ENCODE data around the gene UBE2S. TPM values are rescaled to one million over a fixed set of nuclear protein-coding genes. Genes with fewer than 3 reads are reported as not detected.

The UBE2S gene
- total and polyA plus RNA-seq, 2 donors (not counting 1 experiment from before 2014, with no cell fraction given), result 20.6 to 72.7 TPM

DNA sequence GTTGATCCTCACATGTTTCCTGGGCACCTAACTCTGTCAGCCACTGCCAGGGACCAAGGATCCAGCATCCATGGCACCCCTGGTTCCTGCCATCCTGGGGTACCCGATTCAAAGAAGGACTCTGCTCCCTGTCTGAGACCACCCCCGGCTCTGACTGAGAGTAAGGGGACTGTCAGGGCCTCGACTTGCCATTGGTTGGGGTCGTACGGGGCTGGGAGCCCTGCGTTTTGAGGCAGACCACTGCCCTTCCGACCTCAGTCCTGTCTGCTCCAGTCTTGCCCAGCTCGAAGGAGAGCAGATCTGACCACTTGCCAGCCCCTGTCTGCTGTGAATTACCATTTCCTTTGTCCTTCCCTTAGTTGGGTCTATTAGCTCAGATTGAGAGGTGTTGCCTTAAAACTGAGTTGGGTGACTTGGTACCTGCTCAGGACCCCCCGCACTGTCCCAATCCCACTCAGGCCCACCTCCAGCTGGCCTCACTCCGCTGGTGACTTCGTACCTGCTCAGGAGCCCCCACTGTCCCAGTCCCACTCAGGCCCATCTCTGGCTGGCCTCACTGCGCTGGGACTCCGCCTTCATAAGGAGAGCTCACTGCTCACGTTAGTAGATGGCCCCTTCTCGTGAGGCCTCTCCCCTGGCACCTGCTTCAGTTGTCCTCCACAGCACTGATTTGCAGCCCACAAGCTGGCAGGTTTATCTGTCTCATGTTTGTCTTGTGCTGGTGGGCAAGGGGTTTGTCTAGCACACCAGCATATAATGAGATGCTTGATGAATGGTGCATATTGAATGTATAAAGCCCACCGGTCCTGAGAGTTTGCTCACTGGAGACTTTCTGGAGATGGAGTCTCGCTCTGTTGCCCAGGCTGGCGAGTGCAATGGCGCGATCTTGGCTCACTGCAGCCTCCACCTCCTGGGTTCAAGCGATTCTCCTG lies 17.9 kb downstream of the UBE2S start:
- Histone ChIP-seq H3K4me2 (replicated peaks; ENCODE audit: low read depth, low read length, poor library complexity, severe bottlenecking) (no peak overlapping the region), H3K9me3 (ENCODE audit: control extremely low read depth in 1 of 3, control insufficient read depth in 2 of 3, insufficient read depth in 1 of 3, low read length in 2 of 3) (no peaks in the 10 kb centered on the region), H3K9ac (ENCODE audit: low read length) (no peak overlapping the region), H3K79me2 (ENCODE audit: control insufficient read depth, insufficient read depth, low read length) (peaks cover 35% of the 10 kb centered on the region), H2AFZ (ENCODE audit: insufficient read depth, low read depth, low read length, poor library complexity, severe bottlenecking) (no peak overlapping the region), H3K4me1 (ENCODE audit: control insufficient read depth in 2 of 2, insufficient read depth in 2 of 2, low read length in 2 of 2) (peaks cover 30 to 42% of the 10 kb centered on the region in 2 donors), H3K4me3 (ENCODE audit: control extremely low read depth in 1 of 5, extremely low read depth in 1 of 5, insufficient read depth in 1 of 5, low read depth in 2 of 5, low read length in 4 of 5) (no peak overlapping the region), H4K20me1 (ENCODE audit: control insufficient read depth, insufficient read depth, low read length, poor library complexity, severe bottlenecking) (peaks cover 64% of the 10 kb centered on the region), H3K27ac (ENCODE audit: low read length in 2 of 2) (no peak overlapping the region), H3K27me3 (replicated peaks in 1 of 4; ENCODE audit: control extremely low read depth in 1 of 4, control insufficient read depth in 3 of 4, insufficient read depth in 4 of 4, low read length in 3 of 4) (no peaks in the 10 kb centered on the region), H3K36me3 (replicated peaks in 1 of 2; ENCODE audit: control extremely low read depth in 1 of 2, control insufficient read depth in 1 of 2, extremely low read depth in 1 of 2, insufficient read depth in 2 of 2, low read length in 1 of 2) (peaks cover 3 to 48% of the 10 kb centered on the region in 2 experiments)
- H3K27ac Mint-ChIP-seq, result peak overlapping the region; percentile 41
- 92% methylated on average over 19 of the region's 21 CpGs for WGBS (ENCODE audit: insufficient coverage)
- no peak for TF ChIP-seq EZH2 (IDR thresholded peaks at IDR 0.05; ENCODE audit: borderline replicate concordance, insufficient read depth, low read depth, low read length, poor library complexity, severe bottlenecking)
- TF ChIP-seq, protein P1, sequence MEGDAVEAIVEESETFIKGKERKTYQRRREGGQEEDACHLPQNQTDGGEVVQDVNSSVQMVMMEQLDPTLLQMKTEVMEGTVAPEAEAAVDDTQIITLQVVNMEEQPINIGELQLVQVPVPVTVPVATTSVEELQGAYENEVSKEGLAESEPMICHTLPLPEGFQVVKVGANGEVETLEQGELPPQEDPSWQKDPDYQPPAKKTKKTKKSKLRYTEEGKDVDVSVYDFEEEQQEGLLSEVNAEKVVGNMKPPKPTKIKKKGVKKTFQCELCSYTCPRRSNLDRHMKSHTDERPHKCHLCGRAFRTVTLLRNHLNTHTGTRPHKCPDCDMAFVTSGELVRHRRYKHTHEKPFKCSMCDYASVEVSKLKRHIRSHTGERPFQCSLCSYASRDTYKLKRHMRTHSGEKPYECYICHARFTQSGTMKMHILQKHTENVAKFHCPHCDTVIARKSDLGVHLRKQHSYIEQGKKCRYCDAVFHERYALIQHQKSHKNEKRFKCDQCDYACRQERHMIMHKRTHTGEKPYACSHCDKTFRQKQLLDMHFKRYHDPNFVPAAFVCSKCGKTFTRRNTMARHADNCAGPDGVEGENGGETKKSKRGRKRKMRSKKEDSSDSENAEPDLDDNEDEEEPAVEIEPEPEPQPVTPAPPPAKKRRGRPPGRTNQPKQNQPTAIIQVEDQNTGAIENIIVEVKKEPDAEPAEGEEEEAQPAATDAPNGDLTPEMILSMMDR (IDR thresholded peaks at IDR 0.05), result no peak
- POLR2A ChIA-PET, result interaction anchor here (0.6 to 1.3 kb wide), 3 partner anchors 9 to 245 kb away, joined by 3 to 8 read pairs (median 3); partner anchors contain the start of gene UBE2S
- no peaks in the 10 kb centered on the region for H3K27me3 Mint-ChIP-seq
- no peak for ATAC-seq (ENCODE audit: low read depth)
- H3K4me1 Mint-ChIP-seq, result peaks cover 54% of the 10 kb centered on the region
- peak overlapping the region; percentile 41 for H3K4me3 Mint-ChIP-seq
- CTCF ChIA-PET, result interaction anchor here (1.1 to 2.3 kb wide), 4 partner anchors 13 to 114 kb away, joined by 4 to 6 read pairs (median 4); no protein-coding TSS in a partner anchor
- H3K9me3 Mint-ChIP-seq (ENCODE audit: insufficient read depth), result no peaks in the 10 kb centered on the region
- intact Hi-C loops (cut with micrococcal nuclease), result no loop called here
- no peak for DNase-seq
